Left colon (tissue), 2 donors: ENCODE results near the gene ZFP92. TPM values are rescaled to one million over a fixed set of nuclear protein-coding genes. Genes with fewer than 3 reads are reported as not detected.

Source experiments
- ATAC-seq: fragments of 200-7000 bp; cut with Tn5 transposase; one replicate; pipeline ENCODE4 v1.9.1; 2020; ENCODE audit warnings: mild to moderate bottlenecking, moderate library complexity
- DNase-seq, 2 donors: peaks; one replicate each; pipeline ENCODE4 v3.0.0-alpha.2; 2020
- intact Hi-C, 2 donors: fragments of 100-400 bp; cut with DNase I in 1 of 2; cut with micrococcal nuclease in 1 of 2; formaldehyde crosslinking; loops; one replicate each; pipeline versions ENCODE4 v1.11.2 to v1.14.0; 2022; cut with DNase I, micrococcal nuclease
- total RNA-seq, 2 donors: library from RNA; stranded (reverse); fragmentation: NEBNext Ultra II Directional; extraction: Animal tissue kit (Norgen Biotek cat#: 25700); gene quantifications; one replicate each; pipeline ENCODE4 v1.2.1, GENCODE V29; 2021
- donor health status: DM: no; HTN: no; CAD: no.
- donor health status: DM: yes; HTN: yes; CAD: no.

ZFP92 gene
- total RNA-seq, 2 donors from 2014 or later: 0.18 to 0.50 TPM

GRCh38 chrX:153420851-153421599 lies 9.8 kb downstream of the ZFP92 start:
- ATAC-seq (no peak), DNase-seq (no peak)
- intact Hi-C loops: no loop called here

- DNase-seq (no peak), ATAC-seq (no peak)
- intact Hi-C loops: no loop called here
Observed at GRCh38 chrX:153421856-153422255, 10.6 kb downstream of the ZFP92 start.

- DNase-seq (peak in 1 of 2 donors; percentile 12), ATAC-seq (no peak)
- intact Hi-C loops: no loop called here
Observed at GRCh38 chrX:153423652-153424051, 12.4 kb downstream of the ZFP92 start.

GRCh38 chrX:153426204-153426603 lies 14.9 kb downstream of the ZFP92 start:
- no peak for DNase-seq
- intact Hi-C loops: no loop called here
- no peak for ATAC-seq

- no peak for DNase-seq
- no peak for ATAC-seq
- intact Hi-C loops: no loop called here
Observed at GRCh38 chrX:153430796-153431195, 19.5 kb downstream of the ZFP92 start.

GRCh38 chrX:153433161-153433680 lies 21.9 kb downstream of the ZFP92 start:
- intact Hi-C loops: no loop called here
- DNase-seq: no peak
- no peak for ATAC-seq

- DNase-seq: no peak
- no peak for ATAC-seq
- intact Hi-C loops: no loop called here
Observed at GRCh38 chrX:153433781-153434285, 22.6 kb downstream of the ZFP92 start.

GRCh38 chrX:153434801-153435200 lies 23.5 kb downstream of the ZFP92 start:
- DNase-seq: no peak
- ATAC-seq: no peak
- intact Hi-C loops: no loop called here

- no peak for ATAC-seq
Observed at GRCh38 chrX:153435845-153436244, 24.6 kb downstream of the ZFP92 start.

GRCh38 chrX:153438532-153438931 lies 27.3 kb downstream of the ZFP92 start:
- ATAC-seq (no peak), DNase-seq (no peak)
- intact Hi-C loops: no loop called here

More at GRCh38 chrX:153435845-153436244, 24.6 kb downstream of the ZFP92 start:
- no peak for DNase-seq
- intact Hi-C loops: no loop called here

- no peak for ATAC-seq
- DNase-seq: no peak
- intact Hi-C loops: no loop called here
Observed at GRCh38 chrX:153439977-153440376, 28.7 kb downstream of the ZFP92 start.

- no peak for DNase-seq
- ATAC-seq: no peak
- intact Hi-C loops: no loop called here
Observed at GRCh38 chrX:153440556-153441135, 29.4 kb downstream of the ZFP92 start.

GRCh38 chrX:153441296-153441695 lies 30.0 kb downstream of the ZFP92 start:
- ATAC-seq: no peak
- DNase-seq: no peak
- intact Hi-C loops: no loop called here

GRCh38 chrX:153441981-153442380 lies 30.7 kb downstream of the ZFP92 start:
- no peak for DNase-seq
- intact Hi-C loops: no loop called here
- ATAC-seq: no peak

- intact Hi-C loops: no loop called here
- DNase-seq (no peak), ATAC-seq (no peak)
Observed at GRCh38 chrX:153442463-153442862, 31.2 kb downstream of the ZFP92 start.

- intact Hi-C loops: no loop called here
- ATAC-seq (no peak), DNase-seq (no peak)
Observed at GRCh38 chrX:153443476-153444332, 32.4 kb downstream of the ZFP92 start.

- ATAC-seq: no peak
- DNase-seq: no peak
- intact Hi-C loops: no loop called here
Observed at GRCh38 chrX:153444333-153445011, 33.2 kb downstream of the ZFP92 start.

- no peak for DNase-seq
- intact Hi-C loops: no loop called here
- ATAC-seq: no peak
Observed at GRCh38 chrX:153445106-153445855, 34.0 kb downstream of the ZFP92 start.
